ENCODE results near the gene DHDH.

Gene DHDH

DNA sequence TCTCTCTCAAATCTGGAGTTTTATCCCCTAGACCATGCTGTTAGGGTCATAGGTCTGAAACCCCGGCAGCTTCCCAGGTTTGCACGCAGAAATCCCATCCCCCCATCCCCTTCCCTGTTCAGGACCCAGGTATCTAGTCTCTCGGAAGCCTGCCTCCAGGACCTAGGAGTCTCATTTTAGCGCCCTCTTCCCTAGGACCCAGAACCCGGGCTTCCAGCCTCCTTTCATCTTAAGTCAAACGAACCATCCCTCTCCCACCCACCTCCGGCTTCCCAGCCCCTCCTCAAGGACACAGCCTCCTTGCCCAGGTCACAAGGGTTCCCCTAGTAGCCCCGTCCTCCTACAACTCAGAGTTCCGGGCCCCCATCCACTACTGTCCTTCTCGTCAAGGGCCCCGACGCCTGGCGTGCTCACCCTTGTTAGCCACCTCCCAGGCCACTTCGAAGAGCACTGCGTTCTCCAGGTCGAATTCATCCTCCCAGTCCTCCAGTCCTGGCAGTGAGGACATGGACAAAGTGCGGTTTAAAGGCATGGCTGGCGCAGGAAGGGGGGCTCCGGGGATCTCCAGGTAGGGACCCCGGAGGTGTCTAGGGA lies 59.2 kb downstream of the DHDH start:
- ChIA-PET POLR2A (interaction anchor here (0.6 to 2.3 kb wide), 11 partner anchors 9 to 128 kb away, joined by 3 to 29 read pairs (median 6); partner anchors contain the start of gene FTL), CTCF (interaction anchor here (0.8 to 4.5 kb wide), 32 partner anchors 11 to 478 kb away, joined by 3 to 129 read pairs (median 4); partner anchors contain the start of genes FTL and LIN7B)
- TF ChIP-seq, protein P1, sequence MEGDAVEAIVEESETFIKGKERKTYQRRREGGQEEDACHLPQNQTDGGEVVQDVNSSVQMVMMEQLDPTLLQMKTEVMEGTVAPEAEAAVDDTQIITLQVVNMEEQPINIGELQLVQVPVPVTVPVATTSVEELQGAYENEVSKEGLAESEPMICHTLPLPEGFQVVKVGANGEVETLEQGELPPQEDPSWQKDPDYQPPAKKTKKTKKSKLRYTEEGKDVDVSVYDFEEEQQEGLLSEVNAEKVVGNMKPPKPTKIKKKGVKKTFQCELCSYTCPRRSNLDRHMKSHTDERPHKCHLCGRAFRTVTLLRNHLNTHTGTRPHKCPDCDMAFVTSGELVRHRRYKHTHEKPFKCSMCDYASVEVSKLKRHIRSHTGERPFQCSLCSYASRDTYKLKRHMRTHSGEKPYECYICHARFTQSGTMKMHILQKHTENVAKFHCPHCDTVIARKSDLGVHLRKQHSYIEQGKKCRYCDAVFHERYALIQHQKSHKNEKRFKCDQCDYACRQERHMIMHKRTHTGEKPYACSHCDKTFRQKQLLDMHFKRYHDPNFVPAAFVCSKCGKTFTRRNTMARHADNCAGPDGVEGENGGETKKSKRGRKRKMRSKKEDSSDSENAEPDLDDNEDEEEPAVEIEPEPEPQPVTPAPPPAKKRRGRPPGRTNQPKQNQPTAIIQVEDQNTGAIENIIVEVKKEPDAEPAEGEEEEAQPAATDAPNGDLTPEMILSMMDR (IDR thresholded peaks at IDR 0.05; ENCODE audit: control extremely low read depth, extremely low read depth, low read depth, missing control alignments): no peak
- no peak for DNase-seq (ENCODE audit: extremely low spot score)

DNA sequence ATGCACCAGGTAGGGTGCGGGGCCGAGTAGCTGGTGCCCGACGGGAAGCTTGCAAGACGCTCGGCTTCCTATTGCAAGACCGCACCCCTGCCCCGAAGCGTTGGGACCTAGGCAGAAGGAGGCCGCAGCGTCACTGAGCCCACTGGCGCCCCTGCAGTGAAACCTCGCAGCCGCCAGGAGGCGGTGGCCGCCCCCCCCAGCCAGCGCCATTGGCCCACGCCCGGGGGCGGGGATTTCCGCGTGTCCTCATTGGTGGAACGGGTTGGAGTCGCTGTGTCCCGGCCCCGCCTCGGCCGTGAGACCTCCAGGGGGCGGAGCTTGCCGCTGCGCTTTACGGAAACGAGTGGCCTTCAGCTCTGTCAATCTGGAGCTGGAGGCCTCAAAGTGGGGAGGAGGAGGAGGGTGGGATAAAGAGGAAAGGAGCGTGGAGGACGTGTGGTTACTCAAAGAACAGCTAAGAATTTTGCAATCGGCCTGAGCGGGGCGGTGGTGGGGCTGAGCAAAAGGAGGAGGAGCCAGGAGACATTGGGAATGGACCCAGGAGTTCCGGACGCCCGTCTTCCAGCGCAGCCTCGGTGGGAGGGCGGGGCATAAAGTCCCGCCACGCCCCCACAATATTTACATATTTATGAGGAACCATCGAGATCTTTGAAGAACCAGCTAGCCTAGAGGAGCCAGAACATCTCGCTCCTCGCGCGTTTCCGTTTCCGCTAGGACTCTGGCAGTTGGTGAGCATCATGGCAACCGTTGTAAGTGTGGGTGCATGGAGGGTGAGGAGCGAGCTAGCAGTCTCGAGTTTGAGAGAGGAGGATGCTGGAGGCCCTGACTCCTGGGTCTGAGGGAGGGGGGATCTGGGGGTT lies 59.9 kb downstream of the DHDH start, which contains the start of the genes GYS1 and RUVBL2:
TSS of gene GYS1 (minus strand) at position 135 of the 860 bp plus-strand sequence. CDS start 197 bp downstream, outside the sequence.
TSS of gene RUVBL2 (plus strand) at position 713 of the 860 bp plus-strand sequence. CDS start at position 738, 25 bp downstream.
- POLR2A ChIA-PET: interaction anchor here (0.6 to 2.3 kb wide), 19 partner anchors 8 to 374 kb away, joined by 3 to 29 read pairs (median 4); partner anchors contain the start of genes FTL, PPP1R15A, RPL18 and SPHK2

DNA sequence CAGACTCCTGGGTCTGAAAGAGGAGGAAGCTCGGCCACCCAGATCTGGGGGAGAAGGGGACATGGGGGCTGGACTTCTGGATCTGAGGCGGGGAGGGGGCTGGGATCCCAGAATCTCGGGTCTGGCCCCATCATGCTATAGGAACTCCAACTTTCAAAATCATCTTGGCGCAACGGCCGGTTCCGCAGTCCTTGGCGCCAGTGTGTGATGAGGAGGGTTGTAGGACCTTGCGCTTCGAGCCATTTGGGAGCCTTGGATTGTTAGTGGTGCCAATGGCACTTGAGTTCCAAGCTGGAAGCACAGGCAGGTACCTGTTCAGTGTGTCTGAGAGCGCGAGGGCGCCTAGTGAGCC lies 60.5 kb downstream of the DHDH start:
- POLR2A ChIA-PET: interaction anchor here (0.6 to 2.3 kb wide), 11 partner anchors 10 to 375 kb away, joined by 3 to 29 read pairs (median 7); partner anchors contain the start of genes FTL, PPP1R15A, RPL18 and SPHK2
- CTCF ChIA-PET: interaction anchor here (0.7 to 4.5 kb wide), 28 partner anchors 9 to 449 kb away, joined by 3 to 129 read pairs (median 6); partner anchors contain the start of genes DHDH, FTL, LIN7B and NUCB1
- no peak for DNase-seq (ENCODE audit: extremely low spot score)
- TF ChIP-seq, protein P1 (IDR thresholded peaks at IDR 0.05; ENCODE audit: control extremely low read depth, extremely low read depth, low read depth, missing control alignments): no peak

More for the DNA sequence above, 59.9 kb downstream of the DHDH start, which contains the start of the genes GYS1 and RUVBL2:
- peak; percentile 99 for DNase-seq (ENCODE audit: extremely low spot score)
- TF ChIP-seq, protein P1 (IDR thresholded peaks at IDR 0.05; ENCODE audit: control extremely low read depth, extremely low read depth, low read depth, missing control alignments): peak; percentile 91
- CTCF ChIA-PET: interaction anchor here (0.6 to 4.5 kb wide), 43 partner anchors 10 to 477 kb away, joined by 3 to 129 read pairs (median 4); partner anchors contain the start of genes DHDH, FTL, LIN7B and NUCB1
